ENCODE measurements around the gene SLC35A3. TPM values are rescaled to one million over a fixed set of nuclear protein-coding genes. Genes with fewer than 3 reads are reported as not detected.

Gene SLC35A3
- 10 to 100 TPM; 11.2 to 13.4 TPM for total RNA-seq

DNA sequence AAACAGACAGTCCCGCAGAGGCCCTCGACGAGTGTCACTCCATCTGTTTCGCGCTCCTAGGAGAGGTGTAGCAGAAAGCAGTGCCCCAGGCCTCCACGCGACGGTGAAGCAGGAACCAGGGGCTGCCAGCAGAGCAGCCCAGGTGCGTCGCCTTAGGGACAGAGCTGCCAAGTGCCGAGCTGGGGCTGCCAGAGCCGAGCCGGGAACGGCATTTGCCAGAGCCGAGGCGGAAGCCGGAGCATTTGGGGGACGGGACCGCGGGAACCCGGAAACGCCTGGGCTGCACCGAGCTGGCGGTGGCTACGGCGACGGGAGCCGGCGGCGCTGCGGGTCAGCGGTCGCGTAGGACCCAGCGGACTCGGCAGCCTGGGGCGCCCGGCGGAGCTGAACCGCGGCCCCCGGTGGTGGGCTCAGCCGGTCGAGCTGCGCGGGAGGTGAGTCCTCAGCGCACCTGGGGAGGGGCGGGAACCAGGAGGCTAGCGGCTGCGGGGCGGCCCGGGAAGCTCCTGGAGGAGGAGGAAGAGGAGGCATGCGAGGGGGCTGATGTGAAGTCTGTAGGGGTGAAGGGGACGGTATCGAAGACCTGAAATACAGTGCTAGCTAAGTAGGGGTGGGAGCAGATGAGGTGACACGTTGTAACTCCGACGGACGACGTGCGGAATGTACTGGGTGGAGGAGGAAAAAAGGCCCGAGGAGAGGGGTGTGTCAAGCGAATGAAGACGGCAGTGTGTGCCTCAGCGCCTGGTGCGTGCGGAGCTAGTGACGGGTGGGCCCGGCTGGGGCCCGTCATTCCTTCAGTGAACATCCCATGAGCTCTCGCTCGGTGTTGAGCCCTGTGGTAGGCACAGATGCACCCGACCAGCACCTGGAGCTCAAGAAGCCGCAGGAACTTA lies at the start of gene SLC35A3:
Gene SLC35A3, plus strand, starts transcription at position 268 of the 893 bp plus-strand sequence. CDS start 23,559 bp downstream, outside the sequence.
- Mint-ChIP-seq H3K4me3 (peak within 1 kb of the TSS; percentile 100), H3K4me1 (peaks cover 26% of the 10 kb centered on the region), H3K27ac (peak within 1 kb of the TSS; percentile 94), H3K36me3 (ENCODE audit: low read depth) (no peaks in the 10 kb centered on the region), H3K9me3 (ENCODE audit: low read depth) (no peaks in the 10 kb centered on the region), H3K27me3 (no peaks in the 10 kb centered on the region)
- intact Hi-C loops (cut with DNase I, micrococcal nuclease): loop anchor here (1.0 to 5.0 kb wide), 7 partner anchors 68 to 927 kb away; partner anchors contain the start of genes TRMT13 (in 2 of the 2), AGL (in 1 of the 2), DBT (in 1 of the 2) and SASS6 (in 1 of the 2)
- ChIA-PET POLR2A (interaction anchor here (0.6 to 1.3 kb wide), 2 partner anchors 69 to 531 kb away, joined by 3 to 10 read pairs; a partner anchor contains a TSS), CTCF (interaction anchor here (0.7 to 1.2 kb wide), 7 partner anchors 25 to 489 kb away, joined by 3 read pairs; no protein-coding TSS in a partner anchor)
- ATAC-seq (peak; percentile 89), DNase-seq (peak; percentile 89)

DNA sequence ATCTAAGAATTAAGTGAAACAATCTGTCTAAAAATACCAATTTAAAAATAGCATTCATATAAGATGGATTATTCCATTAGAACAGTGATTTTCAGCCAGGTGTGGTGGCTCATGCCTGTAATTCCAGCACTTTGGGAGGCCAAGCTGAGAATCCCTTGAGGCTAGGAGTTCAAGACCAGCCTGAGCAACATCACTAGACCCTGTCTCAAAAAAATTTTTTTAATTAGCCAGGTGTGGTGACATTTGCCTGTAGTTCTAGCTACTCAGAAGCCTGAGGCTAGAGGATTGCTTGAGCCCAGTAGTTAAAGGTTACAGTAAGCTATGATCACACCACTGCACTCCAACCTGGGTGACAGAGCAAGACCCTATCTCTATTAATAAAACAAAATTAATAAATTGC lies 35.0 kb upstream of the SLC35A3 start:
- Mint-ChIP-seq H3K4me1 (no peaks in the 10 kb centered on the region), H3K36me3 (ENCODE audit: low read depth) (no peaks in the 10 kb centered on the region), H3K27me3 (peaks cover 4% of the 10 kb centered on the region), H3K27ac (no peak overlapping the region), H3K9me3 (ENCODE audit: low read depth) (peaks cover 6% of the 10 kb centered on the region), H3K4me3 (no peak overlapping the region)
- DNase-seq (no peak), ATAC-seq (no peak)
- intact Hi-C loops (cut with DNase I, micrococcal nuclease): no loop called here
- ChIA-PET CTCF (no interaction called here), POLR2A (no interaction called here)

DNA sequence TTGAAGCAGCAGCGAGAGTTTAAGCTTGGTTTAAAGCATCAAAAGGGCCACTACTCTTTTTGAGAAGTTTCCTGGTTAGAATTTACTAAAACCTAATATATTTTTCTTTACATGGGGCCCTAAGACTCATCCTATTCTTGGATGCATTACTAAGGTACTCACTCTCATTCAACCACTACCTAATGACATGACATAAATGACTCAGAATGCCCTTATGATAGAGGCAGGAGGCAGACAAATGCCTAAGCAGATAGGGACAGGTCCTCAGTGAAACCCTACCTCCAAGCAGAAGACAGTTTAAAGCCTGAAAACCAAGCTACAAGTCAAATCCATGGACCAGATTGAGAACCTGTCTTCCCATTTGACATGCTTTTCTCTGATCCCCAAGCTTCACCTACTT lies 34.3 kb upstream of the SLC35A3 start:
- ChIA-PET POLR2A (no interaction called here), CTCF (interaction anchor here (1.1 kb wide), 1 partner anchor 56 kb away, joined by 3 read pairs; no protein-coding TSS in a partner anchor)
- DNase-seq (no peak), ATAC-seq (peak; percentile 39)
- intact Hi-C loops (cut with DNase I, micrococcal nuclease): no loop called here
- Mint-ChIP-seq H3K4me1 (no peaks in the 10 kb centered on the region), H3K27ac (no peak overlapping the region), H3K9me3 (ENCODE audit: low read depth) (peaks cover 6% of the 10 kb centered on the region), H3K4me3 (no peak overlapping the region), H3K27me3 (peaks cover 4% of the 10 kb centered on the region), H3K36me3 (ENCODE audit: low read depth) (no peaks in the 10 kb centered on the region)

DNA sequence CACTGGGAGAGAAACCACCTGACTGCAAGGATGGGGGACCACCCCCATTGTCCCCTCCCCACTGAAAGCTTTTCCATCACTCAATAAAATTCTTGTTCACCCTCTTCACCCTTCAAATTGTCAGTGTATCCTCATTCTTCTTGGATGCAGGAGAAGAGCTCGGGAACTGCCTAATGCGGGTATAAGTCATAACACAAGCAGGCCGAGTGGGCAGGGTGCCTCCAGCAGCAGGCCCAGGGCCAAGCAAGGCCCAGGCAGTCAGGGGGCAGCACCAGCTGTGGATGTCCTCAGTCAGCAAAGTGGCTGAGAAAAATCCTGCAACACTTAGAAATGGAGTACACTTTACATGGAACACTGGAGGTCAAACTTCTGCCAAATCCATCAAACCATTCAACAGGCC lies 33.7 kb upstream of the SLC35A3 start:
- no peak overlapping the region for H3K4me3 Mint-ChIP-seq
- intact Hi-C loops (cut with DNase I, micrococcal nuclease): no loop called here
- no peaks in the 10 kb centered on the region for H3K4me1 Mint-ChIP-seq
- peaks cover 4% of the 10 kb centered on the region for H3K27me3 Mint-ChIP-seq
- POLR2A ChIA-PET: no interaction called here
- H3K36me3 Mint-ChIP-seq (ENCODE audit: low read depth): no peaks in the 10 kb centered on the region
- ATAC-seq (no peak), DNase-seq (no peak)
- peaks cover 6% of the 10 kb centered on the region for H3K9me3 Mint-ChIP-seq (ENCODE audit: low read depth)
- H3K27ac Mint-ChIP-seq: no peak overlapping the region
- CTCF ChIA-PET: interaction anchor here (1.1 kb wide), 1 partner anchor 57 kb away, joined by 3 read pairs; no protein-coding TSS in a partner anchor

DNA sequence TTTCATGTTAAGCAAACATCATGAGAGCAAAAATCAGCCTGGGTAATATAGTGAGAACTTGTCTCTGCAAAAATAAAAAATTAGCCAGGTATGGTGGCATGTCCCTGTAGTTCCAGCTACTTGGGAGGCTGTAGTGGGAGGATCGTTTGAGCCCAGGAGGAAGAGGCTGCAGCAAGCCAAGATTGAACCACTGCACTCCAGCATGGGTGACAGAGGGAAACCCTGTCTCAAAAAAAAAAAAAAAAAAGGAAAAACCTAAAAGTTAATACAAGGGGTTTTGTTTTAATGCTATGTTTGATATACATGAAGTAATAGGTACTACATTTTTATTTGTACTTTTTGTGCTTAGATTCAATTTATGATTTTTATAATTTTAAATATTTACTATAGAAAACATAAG lies 27.1 kb upstream of the SLC35A3 start:
- no peaks in the 10 kb centered on the region for H3K4me1 Mint-ChIP-seq
- H3K27me3 Mint-ChIP-seq: no peaks in the 10 kb centered on the region
- no peak for ATAC-seq
- no peak overlapping the region for H3K27ac Mint-ChIP-seq
- no peaks in the 10 kb centered on the region for H3K36me3 Mint-ChIP-seq (ENCODE audit: low read depth)
- no peak overlapping the region for H3K4me3 Mint-ChIP-seq
- intact Hi-C loops (cut with DNase I, micrococcal nuclease): no loop called here
- ChIA-PET CTCF (no interaction called here), POLR2A (no interaction called here)
- DNase-seq: no peak
- H3K9me3 Mint-ChIP-seq (ENCODE audit: low read depth): no peaks in the 10 kb centered on the region

DNA sequence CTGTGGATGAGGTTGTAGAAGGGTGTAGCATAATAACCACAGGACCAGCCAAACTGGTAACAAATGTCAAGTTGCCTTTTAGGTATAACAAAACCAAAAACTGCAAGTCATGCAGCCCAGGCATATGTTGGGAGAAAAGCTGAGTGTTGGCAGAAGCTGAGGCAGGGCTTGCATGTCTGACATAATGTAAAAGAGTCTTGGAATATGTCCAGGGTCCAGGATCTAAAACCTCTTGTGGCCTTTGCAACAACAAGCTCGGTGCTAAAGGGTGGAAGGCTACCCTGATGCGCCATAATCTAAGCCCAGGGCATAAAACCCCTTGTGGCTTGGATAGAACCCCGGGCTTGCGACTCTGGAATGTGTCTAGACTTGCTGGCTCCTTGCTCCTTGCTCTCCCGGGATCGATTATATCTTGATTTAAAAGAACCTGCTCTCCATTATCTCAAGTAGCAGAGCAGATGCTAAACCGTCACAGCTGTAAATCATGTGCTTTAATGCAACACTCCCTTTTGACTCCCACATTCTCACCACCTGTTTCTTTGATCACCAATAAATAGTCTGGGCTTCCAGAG lies 26.5 kb upstream of the SLC35A3 start:
- no peaks in the 10 kb centered on the region for H3K27me3 Mint-ChIP-seq
- ATAC-seq (no peak), DNase-seq (no peak)
- no peak overlapping the region for H3K27ac Mint-ChIP-seq
- ChIA-PET POLR2A (no interaction called here), CTCF (interaction anchor here (0.6 kb wide), 1 partner anchor 179 kb away, joined by 3 read pairs; no protein-coding TSS in a partner anchor)
- no peaks in the 10 kb centered on the region for H3K4me1 Mint-ChIP-seq
- no peak overlapping the region for H3K4me3 Mint-ChIP-seq
- H3K9me3 Mint-ChIP-seq (ENCODE audit: low read depth): no peaks in the 10 kb centered on the region
- H3K36me3 Mint-ChIP-seq (ENCODE audit: low read depth): no peaks in the 10 kb centered on the region
- intact Hi-C loops (cut with DNase I, micrococcal nuclease): no loop called here

DNA sequence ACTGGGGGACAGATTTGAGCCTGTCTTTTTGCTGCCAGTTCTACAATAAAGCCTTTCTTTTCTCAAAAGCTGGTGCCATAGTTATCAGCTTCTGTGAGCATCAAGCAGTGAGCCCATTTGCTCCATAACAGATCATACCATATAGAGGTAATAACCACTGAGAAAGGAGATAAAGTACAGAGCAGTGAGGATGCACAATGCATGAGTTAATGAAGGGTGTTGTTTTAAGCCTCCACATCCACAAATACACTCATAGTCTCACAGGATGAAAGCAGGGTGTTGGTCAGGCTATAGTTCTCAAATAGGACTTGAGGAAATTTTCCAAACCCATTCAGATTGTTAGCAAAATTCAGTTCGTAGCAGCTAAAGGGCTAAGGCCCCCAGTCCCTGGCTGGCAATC lies 25.6 kb upstream of the SLC35A3 start:
- intact Hi-C loops (cut with DNase I, micrococcal nuclease): no loop called here
- ATAC-seq (no peak), DNase-seq (no peak)
- Mint-ChIP-seq H3K4me1 (no peaks in the 10 kb centered on the region), H3K27me3 (no peaks in the 10 kb centered on the region), H3K9me3 (ENCODE audit: low read depth) (no peaks in the 10 kb centered on the region), H3K36me3 (ENCODE audit: low read depth) (no peaks in the 10 kb centered on the region), H3K27ac (no peak overlapping the region), H3K4me3 (no peak overlapping the region)
- POLR2A ChIA-PET: no interaction called here
- CTCF ChIA-PET: no interaction called here

DNA sequence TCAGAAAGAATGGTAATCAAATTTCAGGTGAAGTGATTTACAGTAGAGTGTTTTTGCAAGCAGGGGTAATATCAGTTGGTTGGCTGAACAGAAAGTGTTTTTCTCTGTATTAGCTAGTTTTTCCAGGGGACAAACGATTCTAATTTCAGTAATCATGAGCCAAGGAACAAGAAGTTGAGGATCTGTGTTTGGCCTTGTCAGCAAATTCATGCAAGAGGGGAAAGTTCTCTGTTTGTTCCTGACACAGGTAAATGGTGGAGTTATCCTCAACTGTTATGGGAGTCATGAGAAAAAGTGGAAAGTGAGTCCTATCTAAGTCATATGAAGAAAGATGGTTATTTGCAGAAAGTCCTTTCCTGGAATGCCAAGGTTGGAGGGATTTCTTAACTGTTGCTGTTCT lies 24.6 kb upstream of the SLC35A3 start:
- Mint-ChIP-seq H3K4me1 (no peaks in the 10 kb centered on the region), H3K36me3 (ENCODE audit: low read depth) (no peaks in the 10 kb centered on the region), H3K27me3 (no peaks in the 10 kb centered on the region), H3K9me3 (ENCODE audit: low read depth) (no peaks in the 10 kb centered on the region), H3K4me3 (no peak overlapping the region), H3K27ac (no peak overlapping the region)
- CTCF ChIA-PET: interaction anchor here (0.8 kb wide), 1 partner anchor 25 kb away, joined by 3 read pairs; no protein-coding TSS in a partner anchor
- intact Hi-C loops (cut with DNase I, micrococcal nuclease): no loop called here
- DNase-seq (no peak), ATAC-seq (no peak)
- POLR2A ChIA-PET: no interaction called here

DNA sequence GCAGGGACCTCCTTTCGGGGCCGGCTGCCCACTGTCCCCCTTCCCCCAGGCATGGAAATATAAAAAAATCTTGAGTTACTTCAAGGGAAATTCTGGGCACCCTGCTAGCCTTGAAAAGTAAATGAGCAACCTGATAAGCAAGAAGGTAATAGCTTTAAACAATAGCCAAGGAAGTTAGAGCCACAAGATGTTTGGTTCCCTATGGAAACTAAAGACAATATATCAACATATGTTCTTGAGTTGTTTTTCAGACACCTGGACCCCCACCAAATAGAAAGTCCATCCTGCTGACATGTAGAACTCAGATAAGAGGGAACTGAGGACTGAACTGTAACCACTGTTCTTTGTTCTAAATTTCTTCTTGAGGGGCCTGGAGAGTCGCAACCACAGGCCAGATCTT lies 19.3 kb upstream of the SLC35A3 start:
- CTCF ChIA-PET: no interaction called here
- intact Hi-C loops (cut with DNase I, micrococcal nuclease): no loop called here
- DNase-seq (no peak), ATAC-seq (no peak)
- Mint-ChIP-seq H3K4me3 (no peak overlapping the region), H3K36me3 (ENCODE audit: low read depth) (no peaks in the 10 kb centered on the region), H3K9me3 (ENCODE audit: low read depth) (no peaks in the 10 kb centered on the region), H3K27me3 (no peaks in the 10 kb centered on the region), H3K27ac (no peak overlapping the region), H3K4me1 (no peaks in the 10 kb centered on the region)
- POLR2A ChIA-PET: no interaction called here

DNA sequence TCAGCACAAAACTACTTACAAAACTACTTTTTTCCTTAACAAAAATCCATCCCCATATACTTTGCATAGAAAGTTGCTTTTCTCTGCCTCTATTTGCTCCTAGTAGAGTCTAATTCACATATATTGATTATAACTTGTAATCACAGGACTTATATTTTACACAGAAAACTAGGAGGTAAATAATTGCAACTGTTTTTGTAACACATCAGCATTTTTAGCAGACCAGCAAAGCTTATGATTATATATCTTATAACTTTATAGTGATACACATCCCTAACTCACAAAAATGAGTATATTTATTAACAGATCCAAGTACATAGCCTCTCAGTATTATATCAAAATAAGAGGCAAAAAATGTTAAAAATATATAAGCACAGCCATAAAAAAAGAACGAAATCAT lies 17.3 kb upstream of the SLC35A3 start:
- POLR2A ChIA-PET: no interaction called here
- intact Hi-C loops (cut with DNase I, micrococcal nuclease): no loop called here
- Mint-ChIP-seq H3K27ac (no peak overlapping the region), H3K4me3 (no peak overlapping the region), H3K9me3 (ENCODE audit: low read depth) (no peaks in the 10 kb centered on the region), H3K36me3 (ENCODE audit: low read depth) (no peaks in the 10 kb centered on the region), H3K4me1 (no peaks in the 10 kb centered on the region), H3K27me3 (no peaks in the 10 kb centered on the region)
- CTCF ChIA-PET: interaction anchor here (0.7 kb wide), 1 partner anchor 13 kb away, joined by 3 read pairs; no protein-coding TSS in a partner anchor
- ATAC-seq: no peak
- DNase-seq: no peak

DNA sequence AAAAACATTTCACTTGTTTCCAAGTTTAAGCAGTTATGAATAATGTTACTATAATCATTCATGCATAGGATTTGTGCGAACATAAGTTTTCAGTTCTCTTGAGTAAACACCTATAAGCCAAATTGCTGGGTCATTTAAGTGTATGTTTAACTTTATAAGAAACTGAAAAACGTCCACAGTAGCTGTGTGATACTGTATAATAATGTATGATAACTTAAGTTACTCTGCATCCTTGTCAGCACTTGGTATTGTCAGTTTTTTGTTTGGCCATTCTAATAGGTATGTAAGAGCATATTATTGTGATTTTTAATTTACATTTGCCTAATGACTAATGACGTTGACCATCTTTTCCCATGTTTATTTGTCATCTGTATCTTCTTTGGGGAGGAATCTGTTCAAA lies 14.4 kb upstream of the SLC35A3 start:
- Mint-ChIP-seq H3K9me3 (ENCODE audit: low read depth) (no peaks in the 10 kb centered on the region), H3K4me1 (no peaks in the 10 kb centered on the region), H3K4me3 (no peak overlapping the region), H3K36me3 (ENCODE audit: low read depth) (no peaks in the 10 kb centered on the region), H3K27me3 (no peaks in the 10 kb centered on the region), H3K27ac (no peak overlapping the region)
- ChIA-PET CTCF (no interaction called here), POLR2A (no interaction called here)
- no peak for ATAC-seq
- DNase-seq: no peak
- intact Hi-C loops (cut with DNase I, micrococcal nuclease): no loop called here

DNA sequence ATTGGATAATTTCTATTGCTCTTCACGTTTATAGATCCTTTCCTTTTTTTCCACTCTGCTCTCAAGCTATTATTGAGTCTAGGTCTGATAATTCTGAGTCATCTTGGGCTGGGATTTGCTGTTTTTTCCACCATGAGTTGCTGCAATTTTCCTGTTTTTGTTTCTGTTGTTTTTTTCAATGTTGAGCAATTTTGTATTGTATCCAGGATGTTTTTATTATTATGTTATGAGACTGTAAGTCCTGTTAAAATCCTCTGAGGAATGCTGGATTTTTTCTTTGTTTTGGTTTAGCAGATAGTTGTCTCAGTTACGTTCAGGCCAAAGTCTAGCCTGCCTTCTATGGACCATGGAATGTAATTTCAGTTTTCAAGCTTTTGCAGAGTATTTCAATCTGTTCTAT lies 13.0 kb upstream of the SLC35A3 start:
- DNase-seq (no peak), ATAC-seq (no peak)
- no peaks in the 10 kb centered on the region for H3K27me3 Mint-ChIP-seq
- H3K9me3 Mint-ChIP-seq (ENCODE audit: low read depth): no peaks in the 10 kb centered on the region
- intact Hi-C loops (cut with DNase I, micrococcal nuclease): no loop called here
- ChIA-PET POLR2A (no interaction called here), CTCF (interaction anchor here (0.5 kb wide), 1 partner anchor 74 kb away, joined by 3 read pairs; no protein-coding TSS in a partner anchor)
- no peak overlapping the region for H3K27ac Mint-ChIP-seq
- no peaks in the 10 kb centered on the region for H3K4me1 Mint-ChIP-seq
- H3K4me3 Mint-ChIP-seq: no peak overlapping the region
- H3K36me3 Mint-ChIP-seq (ENCODE audit: low read depth): no peaks in the 10 kb centered on the region
